ENCODE measurements around the gene METTL3.

DNA sequence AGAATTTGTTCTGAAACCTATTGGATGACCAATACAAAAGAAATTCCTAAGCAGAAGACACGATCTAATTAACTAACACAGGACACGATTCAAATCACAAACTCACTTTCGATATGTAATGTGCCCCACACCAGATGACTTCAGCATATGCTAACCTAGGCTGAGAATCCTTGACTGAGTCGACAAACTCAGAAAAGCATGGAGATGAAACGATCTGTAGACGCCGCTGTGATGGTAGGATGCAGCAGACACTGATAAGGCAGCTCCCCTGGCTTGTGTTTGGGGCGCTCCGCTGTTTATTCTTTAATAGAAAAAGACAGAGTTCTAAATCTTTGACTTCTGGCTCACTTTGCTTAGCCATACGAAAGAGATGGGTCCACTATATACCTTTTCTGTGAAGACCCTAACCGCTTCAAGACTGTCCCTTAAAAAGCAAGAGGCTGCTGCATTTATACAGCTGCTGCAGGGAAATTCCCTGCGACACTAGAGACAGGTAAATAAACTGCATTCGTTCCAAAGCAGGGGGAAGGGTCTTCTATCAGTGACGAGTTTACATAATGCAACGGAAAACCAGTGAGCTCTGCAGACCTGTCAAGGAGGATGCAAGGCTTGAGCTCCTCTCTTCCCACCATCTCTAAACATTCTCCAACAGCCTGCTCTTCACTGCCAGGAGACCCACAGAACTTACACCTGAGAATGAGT is 56.1 kb downstream of the METTL3 start:
- TF ChIP-seq, protein P1, sequence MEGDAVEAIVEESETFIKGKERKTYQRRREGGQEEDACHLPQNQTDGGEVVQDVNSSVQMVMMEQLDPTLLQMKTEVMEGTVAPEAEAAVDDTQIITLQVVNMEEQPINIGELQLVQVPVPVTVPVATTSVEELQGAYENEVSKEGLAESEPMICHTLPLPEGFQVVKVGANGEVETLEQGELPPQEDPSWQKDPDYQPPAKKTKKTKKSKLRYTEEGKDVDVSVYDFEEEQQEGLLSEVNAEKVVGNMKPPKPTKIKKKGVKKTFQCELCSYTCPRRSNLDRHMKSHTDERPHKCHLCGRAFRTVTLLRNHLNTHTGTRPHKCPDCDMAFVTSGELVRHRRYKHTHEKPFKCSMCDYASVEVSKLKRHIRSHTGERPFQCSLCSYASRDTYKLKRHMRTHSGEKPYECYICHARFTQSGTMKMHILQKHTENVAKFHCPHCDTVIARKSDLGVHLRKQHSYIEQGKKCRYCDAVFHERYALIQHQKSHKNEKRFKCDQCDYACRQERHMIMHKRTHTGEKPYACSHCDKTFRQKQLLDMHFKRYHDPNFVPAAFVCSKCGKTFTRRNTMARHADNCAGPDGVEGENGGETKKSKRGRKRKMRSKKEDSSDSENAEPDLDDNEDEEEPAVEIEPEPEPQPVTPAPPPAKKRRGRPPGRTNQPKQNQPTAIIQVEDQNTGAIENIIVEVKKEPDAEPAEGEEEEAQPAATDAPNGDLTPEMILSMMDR (IDR thresholded peaks at IDR 0.05) = no peak
- no peak for TF ChIP-seq ZFX (IDR thresholded peaks at IDR 0.05; ENCODE audit: borderline replicate concordance)

All from 22Rv1 (cell line).